ENCODE measurements around the gene OSBPL5.

- no peak for TF ChIP-seq CTCF (conservative IDR thresholded peaks at IDR 0.05; ENCODE audit: low read depth, low read length)
- TF ChIP-seq EZH2 (IDR thresholded peaks at IDR 0.05; ENCODE audit: low read length, unreplicated experiment): no peak
Observed at GRCh38 chr11:3040881-3041280, 124.2 kb downstream of the OSBPL5 start.
